ENCODE measurements around the gene MAD1L1.

- TF ChIP-seq CTCF (IDR thresholded peaks at IDR 0.05 in 8 of 11, conservative IDR thresholded peaks at IDR 0.05 in 3 of 11) (no peak), POLR2A (IDR thresholded peaks at IDR 0.05) (no peak)
These were observed 377.0 kb downstream of the MAD1L1 start for GRCh38 chr7:1855725-1856160.
